ENCODE data around the gene CACFD1. TPM values are rescaled to one million over a fixed set of nuclear protein-coding genes. Genes with fewer than 3 reads are reported as not detected.

The CACFD1 gene
- total RNA-seq, 1 donor from 2014 or later = 9.1 TPM

DNA sequence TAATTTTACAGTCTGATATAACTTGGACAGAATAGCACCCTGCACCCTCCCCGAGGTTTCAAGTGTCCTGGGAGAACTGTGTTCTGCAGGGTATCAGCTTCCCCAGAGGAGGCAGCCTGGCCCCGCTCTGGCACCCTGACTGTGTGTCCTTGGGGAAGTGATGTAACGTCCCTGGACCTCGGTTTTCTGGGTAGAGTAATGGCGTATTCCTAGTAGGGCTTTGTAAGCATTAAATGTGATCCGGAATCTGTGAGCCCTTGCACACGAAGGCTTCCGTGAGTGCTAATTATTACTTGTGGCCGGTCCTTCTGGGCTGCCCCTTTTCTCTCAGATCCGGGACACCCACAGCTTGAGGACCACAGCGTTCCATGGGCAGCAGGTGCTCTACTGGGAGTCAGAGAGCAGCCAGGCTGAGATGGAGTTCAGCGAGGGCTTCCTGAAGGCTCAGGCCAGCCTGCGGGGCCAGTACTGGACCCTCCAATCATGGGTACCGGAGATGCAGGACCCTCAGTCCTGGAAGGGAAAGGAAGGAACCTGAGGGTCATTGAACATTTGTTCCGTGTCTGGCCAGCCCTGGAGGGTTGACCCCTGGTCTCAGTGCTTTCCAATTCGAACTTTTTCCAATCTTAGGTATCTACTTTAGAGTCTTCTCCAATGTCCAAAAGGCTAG lies 1.0 kb upstream of the CACFD1 start:
- TF ChIP-seq, protein P1, sequence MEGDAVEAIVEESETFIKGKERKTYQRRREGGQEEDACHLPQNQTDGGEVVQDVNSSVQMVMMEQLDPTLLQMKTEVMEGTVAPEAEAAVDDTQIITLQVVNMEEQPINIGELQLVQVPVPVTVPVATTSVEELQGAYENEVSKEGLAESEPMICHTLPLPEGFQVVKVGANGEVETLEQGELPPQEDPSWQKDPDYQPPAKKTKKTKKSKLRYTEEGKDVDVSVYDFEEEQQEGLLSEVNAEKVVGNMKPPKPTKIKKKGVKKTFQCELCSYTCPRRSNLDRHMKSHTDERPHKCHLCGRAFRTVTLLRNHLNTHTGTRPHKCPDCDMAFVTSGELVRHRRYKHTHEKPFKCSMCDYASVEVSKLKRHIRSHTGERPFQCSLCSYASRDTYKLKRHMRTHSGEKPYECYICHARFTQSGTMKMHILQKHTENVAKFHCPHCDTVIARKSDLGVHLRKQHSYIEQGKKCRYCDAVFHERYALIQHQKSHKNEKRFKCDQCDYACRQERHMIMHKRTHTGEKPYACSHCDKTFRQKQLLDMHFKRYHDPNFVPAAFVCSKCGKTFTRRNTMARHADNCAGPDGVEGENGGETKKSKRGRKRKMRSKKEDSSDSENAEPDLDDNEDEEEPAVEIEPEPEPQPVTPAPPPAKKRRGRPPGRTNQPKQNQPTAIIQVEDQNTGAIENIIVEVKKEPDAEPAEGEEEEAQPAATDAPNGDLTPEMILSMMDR (IDR thresholded peaks at IDR 0.05) = no peak
- no peak for TF ChIP-seq POLR2AphosphoS5 (IDR thresholded peaks at IDR 0.05; ENCODE audit: insufficient read depth in 1 of 2, low read depth in 1 of 2)
- no peak for TF ChIP-seq POLR2A (IDR thresholded peaks at IDR 0.05)
- Histone ChIP-seq H3K4me3 (peak overlapping the region; percentile 57 to 81), H3K4me1 (peaks cover 18% of the 10 kb centered on the region), H3K9me3 (no peaks in the 10 kb centered on the region), H3K27me3 (no peaks in the 10 kb centered on the region), H3K27ac (peak overlapping the region; percentile 89), H3K36me3 (no peaks in the 10 kb centered on the region)
- intact Hi-C loops (cut with DNase I) = no loop called here
- DNase-seq (ENCODE audit: extremely low spot score in 2 of 2) = no peak

DNA sequence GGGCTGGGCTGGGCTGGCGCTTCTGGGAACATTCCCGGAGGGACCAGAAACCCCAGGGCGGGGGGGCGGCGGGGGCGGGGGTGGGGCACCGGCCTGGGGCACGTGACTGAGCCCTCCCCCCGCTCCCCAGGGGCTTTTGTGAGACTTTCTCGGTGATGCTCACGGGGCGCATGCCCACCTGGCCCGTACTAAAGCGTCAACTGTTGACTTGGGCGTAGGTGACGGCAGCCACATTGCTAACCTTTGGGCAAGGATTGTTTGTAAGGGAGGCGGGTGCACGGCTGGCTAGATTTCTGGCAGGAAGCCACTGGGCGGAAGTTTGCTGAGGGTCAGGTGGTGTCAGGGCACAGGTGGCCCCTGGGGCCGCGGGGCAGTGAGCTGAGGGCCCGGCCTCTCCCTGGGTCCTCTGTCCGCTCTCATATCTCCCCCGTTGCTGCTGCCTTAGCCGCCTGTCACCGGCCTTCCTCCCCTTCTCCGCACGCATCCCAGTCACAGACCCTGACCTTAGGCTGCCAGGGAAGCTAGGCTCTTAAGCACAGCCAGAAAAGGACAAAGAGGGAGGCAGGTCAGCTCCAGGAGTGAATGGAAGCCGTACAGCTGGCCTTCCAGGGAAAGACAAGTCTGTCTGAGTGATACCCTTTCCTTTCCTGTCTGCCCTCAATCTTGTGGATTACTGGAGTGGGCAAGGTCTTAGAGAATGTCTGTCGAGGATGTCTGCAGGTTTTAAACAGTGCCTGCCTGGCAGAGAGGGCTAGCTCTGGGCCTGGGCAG lies 812 bp downstream of the CACFD1 start:
- H3K4me3 ChIP-seq = peak overlapping the region; percentile 57 to 81
- TF ChIP-seq POLR2A (IDR thresholded peaks at IDR 0.05) = no peak
- TF ChIP-seq, protein P1 (IDR thresholded peaks at IDR 0.05) = no peak
- no peak for TF ChIP-seq POLR2AphosphoS5 (IDR thresholded peaks at IDR 0.05; ENCODE audit: insufficient read depth in 1 of 2, low read depth in 1 of 2)
- no peaks in the 10 kb centered on the region for H3K9me3 ChIP-seq
- no peaks in the 10 kb centered on the region for H3K27me3 ChIP-seq
- DNase-seq (ENCODE audit: extremely low spot score in 2 of 2) = no peak
- peak overlapping the region; percentile 89 for H3K27ac ChIP-seq
- no peaks in the 10 kb centered on the region for H3K36me3 ChIP-seq
- intact Hi-C loops (cut with DNase I) = no loop called here
- H3K4me1 ChIP-seq = peaks cover 18% of the 10 kb centered on the region

- H3K27me3 ChIP-seq = no peaks in the 10 kb centered on the region
- no peaks in the 10 kb centered on the region for H3K36me3 ChIP-seq
- intact Hi-C loops (cut with DNase I) = no loop called here
- TF ChIP-seq POLR2A (IDR thresholded peaks at IDR 0.05) (no peak), POLR2AphosphoS5 (IDR thresholded peaks at IDR 0.05; ENCODE audit: insufficient read depth in 1 of 2, low read depth in 1 of 2) (no peak)
- TF ChIP-seq, protein P1 (IDR thresholded peaks at IDR 0.05) = no peak
- no peaks in the 10 kb centered on the region for H3K9me3 ChIP-seq
- H3K4me3 ChIP-seq = no peak overlapping the region
- peaks cover 18% of the 10 kb centered on the region for H3K4me1 ChIP-seq
- no peak for DNase-seq (ENCODE audit: extremely low spot score in 2 of 2)
- H3K27ac ChIP-seq = no peak overlapping the region
These were observed 2.2 kb downstream of the CACFD1 start for GRCh38 chr9:133461975-133462374.

- Histone ChIP-seq H3K36me3 (peaks cover 0 to under 1% of the 10 kb centered on the region in 2 donors), H3K9me3 (no peaks in the 10 kb centered on the region), H3K4me3 (no peak overlapping the region), H3K4me1 (peaks cover 18% of the 10 kb centered on the region), H3K27me3 (no peaks in the 10 kb centered on the region), H3K27ac (no peak overlapping the region)
- intact Hi-C loops (cut with DNase I) = no loop called here
- DNase-seq (ENCODE audit: extremely low spot score in 2 of 2) = no peak
- no peak for TF ChIP-seq POLR2A (IDR thresholded peaks at IDR 0.05)
- no peak for TF ChIP-seq POLR2AphosphoS5 (IDR thresholded peaks at IDR 0.05; ENCODE audit: insufficient read depth in 1 of 2, low read depth in 1 of 2)
These were observed 3.6 kb downstream of the CACFD1 start for GRCh38 chr9:133463234-133463863.

- Histone ChIP-seq H3K9me3 (no peaks in the 10 kb centered on the region), H3K4me1 (peaks cover 13% of the 10 kb centered on the region), H3K36me3 (peaks cover 0 to 7% of the 10 kb centered on the region in 2 donors), H3K27ac (no peak overlapping the region), H3K27me3 (no peaks in the 10 kb centered on the region), H3K4me3 (no peak overlapping the region)
- TF ChIP-seq, protein P1 (IDR thresholded peaks at IDR 0.05) = no peak
- no peak for TF ChIP-seq POLR2AphosphoS5 (IDR thresholded peaks at IDR 0.05; ENCODE audit: insufficient read depth in 1 of 2, low read depth in 1 of 2)
- no peak for TF ChIP-seq POLR2A (IDR thresholded peaks at IDR 0.05)
- DNase-seq (ENCODE audit: extremely low spot score in 2 of 2) = no peak
- intact Hi-C loops (cut with DNase I) = no loop called here
These were observed 4.3 kb downstream of the CACFD1 start for GRCh38 chr9:133463864-133464615.

Measured in vagina (tissue), 2 donors.